IPS-18c (cell line): Measurements from ENCODE around the gene EVPLL.
"Not testable (repeated sequence)": the region's sequence is repeated elsewhere in the genome, so short reads cannot be mapped to it uniquely, and the experiment has no call there.

Source experiments
- H3K4me3 ChIP-seq: 2 replicates; pipeline ENCODE4 v1.7.0; 2013; ENCODE audit warnings: low read depth, mild to moderate bottlenecking, low read length, moderate library complexity; ENCODE audit not compliant: insufficient read depth
- H3K9me3 ChIP-seq: one replicate; pipeline ENCODE4 v1.6.1; 2013; ENCODE audit warnings: mild to moderate bottlenecking, low read length, moderate library complexity; ENCODE audit not compliant: control insufficient read depth, insufficient read depth

The EVPLL gene

GRCh38 chr17:18371455-18371854 is 6.1 kb upstream of the EVPLL start:
- peaks cover 2% of the 10 kb centered on the region for H3K9me3 ChIP-seq
- no peak overlapping the region for H3K4me3 ChIP-seq

DNA sequence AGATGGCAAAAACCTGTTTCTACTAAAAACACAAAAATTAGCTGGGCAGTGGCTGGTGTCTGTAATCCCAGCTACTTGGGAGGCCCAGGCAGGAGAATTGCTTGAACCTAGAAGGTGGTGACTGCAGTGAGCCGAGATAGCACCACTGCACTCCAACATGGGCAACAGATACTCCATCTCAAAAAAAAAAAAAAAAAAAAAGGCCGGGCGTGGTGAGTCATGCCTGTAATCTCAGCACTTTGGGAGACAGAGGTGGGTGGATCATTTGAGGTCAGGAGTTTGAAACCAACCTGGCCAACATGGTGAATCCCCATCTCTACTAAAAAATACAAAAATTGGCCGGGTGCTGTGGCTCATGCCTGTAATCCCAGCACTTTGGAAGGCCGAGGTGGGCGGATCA is 4.4 kb upstream of the EVPLL start:
- not testable (repeated sequence) for H3K4me3 ChIP-seq, H3K9me3 ChIP-seq

DNA sequence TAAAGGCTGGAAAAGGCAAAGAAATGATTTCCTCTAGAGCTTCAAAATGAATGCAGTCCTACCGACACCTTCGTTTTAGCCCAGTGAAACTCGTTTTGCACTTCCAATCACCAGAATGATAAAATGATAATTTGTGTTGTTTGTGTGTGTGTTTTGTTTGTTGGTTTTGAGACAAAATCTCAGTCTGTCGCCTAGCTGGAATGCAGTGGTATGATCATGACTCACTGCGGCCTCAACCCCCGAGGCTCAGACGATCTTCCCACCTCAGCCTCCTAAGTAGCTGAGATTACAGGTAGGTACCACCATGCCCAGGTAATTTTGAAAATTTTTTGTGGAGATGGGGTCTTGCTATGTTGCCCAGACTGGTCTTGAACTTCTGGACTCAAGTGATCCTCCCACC is 3.4 kb upstream of the EVPLL start:
- no peak overlapping the region for H3K4me3 ChIP-seq
- peaks cover 2% of the 10 kb centered on the region for H3K9me3 ChIP-seq

GRCh38 chr17:18378205-18378505 is 577 bp downstream of the EVPLL start:
- H3K4me3 ChIP-seq = no peak overlapping the region
- H3K9me3 ChIP-seq = peaks cover 2% of the 10 kb centered on the region

- not testable (repeated sequence) for H3K9me3 ChIP-seq, H3K4me3 ChIP-seq
Observed at GRCh38 chr17:18378614-18379013, 1.0 kb downstream of the EVPLL start.

DNA sequence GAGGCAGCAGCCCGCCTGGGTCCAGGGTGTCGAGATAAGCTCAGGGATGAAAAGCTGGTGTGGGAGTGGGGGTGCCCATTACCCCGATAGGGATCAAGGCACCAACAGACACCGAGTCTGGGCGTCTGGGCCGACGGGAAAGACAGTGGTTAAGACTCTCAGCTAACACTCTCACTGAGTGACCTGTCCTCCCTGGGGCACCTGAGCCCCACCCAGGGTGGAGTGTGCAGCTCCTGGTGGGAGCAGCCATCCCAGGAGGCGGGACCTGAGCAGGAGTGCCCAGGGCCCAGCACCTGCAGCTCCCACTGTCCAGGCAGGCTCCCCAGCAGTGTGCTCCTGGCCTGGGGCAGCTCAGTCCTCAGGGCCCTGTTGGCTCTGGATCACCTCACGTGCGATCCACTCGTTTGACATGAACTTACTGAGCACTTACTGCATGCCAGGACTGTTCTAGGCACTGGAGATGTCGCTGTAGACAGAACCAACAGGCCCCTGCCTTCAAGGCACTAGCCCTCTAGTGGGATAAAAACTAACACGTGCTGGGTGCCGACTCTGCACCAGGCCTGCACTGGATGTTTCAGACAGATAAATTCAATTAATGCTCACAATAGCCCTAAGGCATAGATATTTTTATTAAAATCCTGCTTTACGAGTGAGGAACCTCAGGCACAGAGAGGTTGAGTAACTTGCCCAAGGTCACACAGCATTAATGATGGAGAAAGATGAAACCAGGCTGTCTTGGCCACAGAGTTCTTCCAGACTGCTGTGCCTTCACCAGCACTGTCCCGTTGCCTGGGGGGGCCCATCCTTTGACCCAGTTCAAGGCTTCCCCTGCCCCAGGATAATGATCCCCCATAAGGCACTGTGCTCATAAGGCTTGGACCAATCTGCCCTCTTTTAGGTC is 1.9 kb downstream of the EVPLL start:
- Histone ChIP-seq H3K9me3 (peaks cover 2% of the 10 kb centered on the region), H3K4me3 (no peak overlapping the region)

DNA sequence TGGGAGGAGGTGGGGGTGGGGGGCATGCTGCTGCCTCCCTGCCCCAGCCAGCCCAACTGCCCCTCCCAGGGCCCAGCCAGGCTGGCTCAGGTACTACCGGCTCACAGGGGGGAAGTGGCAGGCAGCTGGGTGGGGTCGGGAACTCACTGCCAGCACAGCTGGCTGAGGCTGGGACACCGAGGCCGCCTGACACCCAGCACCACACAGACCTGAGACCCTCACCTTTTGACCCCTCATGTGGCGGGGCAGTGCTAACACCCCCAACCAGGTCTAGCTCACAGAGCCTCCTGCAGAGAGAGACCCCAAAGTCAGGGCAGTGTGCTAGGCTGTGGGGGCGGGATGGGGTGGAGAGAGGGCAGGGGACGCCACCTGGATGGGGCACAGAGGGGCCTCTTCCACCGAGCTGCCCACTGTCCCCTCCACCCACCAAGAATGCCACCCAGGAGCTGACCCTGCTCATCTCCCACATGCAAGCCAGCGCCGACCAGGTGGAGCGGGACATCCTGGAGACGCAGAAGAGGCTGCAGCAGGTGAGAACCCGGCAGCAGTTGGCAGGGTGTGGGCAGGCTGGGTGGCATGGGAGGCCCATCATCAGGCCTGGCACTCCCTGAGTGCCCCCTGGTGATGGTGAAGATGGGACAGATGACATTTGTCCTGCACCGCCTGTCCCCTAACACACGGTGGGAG is 3.0 kb downstream of the EVPLL start:
- H3K4me3 ChIP-seq = no peak overlapping the region

DNA sequence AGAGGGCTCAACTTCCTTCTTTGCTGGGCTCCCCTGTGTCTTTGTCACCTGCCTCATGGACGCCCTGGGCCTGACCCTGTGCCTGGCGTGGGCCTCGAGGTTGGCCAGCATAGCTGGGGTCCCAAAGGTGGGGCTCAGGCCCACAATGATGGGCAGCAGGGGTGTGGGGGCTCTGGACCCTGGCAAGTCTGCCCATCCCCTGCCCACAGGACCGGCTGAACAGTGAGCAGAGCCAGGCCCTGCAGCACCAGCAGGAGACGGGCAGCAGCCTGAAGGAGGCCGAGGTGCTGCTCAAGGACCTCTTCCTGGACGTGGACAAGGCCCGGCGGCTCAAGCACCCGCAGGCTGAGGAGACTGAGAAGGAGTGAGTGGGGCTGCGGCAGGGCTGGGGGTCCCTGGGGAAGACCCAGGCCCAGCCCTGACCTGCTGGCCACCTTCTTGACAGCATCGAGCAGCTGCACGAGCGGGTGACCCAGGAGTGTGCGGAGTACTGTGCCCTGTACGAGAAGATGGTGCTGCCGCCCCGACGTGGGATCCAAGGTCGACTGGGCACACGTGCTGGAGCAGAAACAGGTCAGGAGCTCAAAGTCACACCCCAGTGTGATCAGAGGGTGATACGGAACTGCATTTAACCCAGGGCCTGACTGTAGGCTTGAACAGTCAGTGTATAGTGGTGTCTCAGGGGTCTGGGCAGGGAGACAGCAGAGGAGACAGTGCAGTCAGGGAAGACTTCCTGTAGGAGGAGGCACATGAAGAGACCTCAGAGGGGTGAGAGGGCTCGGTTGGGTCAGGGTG is 3.8 kb downstream of the EVPLL start:
- H3K4me3 ChIP-seq = no peak overlapping the region
- H3K9me3 ChIP-seq = no peaks in the 10 kb centered on the region

More for the DNA sequence above, 3.0 kb downstream of the EVPLL start:
- peaks cover under 1% of the 10 kb centered on the region for H3K9me3 ChIP-seq

DNA sequence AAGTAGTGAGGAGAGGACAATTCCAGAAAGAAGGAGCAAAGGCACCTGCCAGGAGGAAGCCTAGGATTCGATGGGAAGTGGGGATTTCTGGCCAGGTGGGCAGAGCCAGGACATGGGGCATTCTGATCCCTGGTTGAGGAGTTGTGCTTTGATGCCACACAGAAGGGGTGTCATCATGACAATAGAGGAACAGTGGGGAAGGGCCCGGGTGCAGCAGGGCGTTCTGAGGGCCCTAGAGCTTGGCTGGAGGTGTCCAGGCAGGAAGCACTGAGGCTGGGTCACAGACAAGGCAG is 4.3 kb downstream of the EVPLL start:
- no peak overlapping the region for H3K4me3 ChIP-seq
- no peaks in the 10 kb centered on the region for H3K9me3 ChIP-seq

DNA sequence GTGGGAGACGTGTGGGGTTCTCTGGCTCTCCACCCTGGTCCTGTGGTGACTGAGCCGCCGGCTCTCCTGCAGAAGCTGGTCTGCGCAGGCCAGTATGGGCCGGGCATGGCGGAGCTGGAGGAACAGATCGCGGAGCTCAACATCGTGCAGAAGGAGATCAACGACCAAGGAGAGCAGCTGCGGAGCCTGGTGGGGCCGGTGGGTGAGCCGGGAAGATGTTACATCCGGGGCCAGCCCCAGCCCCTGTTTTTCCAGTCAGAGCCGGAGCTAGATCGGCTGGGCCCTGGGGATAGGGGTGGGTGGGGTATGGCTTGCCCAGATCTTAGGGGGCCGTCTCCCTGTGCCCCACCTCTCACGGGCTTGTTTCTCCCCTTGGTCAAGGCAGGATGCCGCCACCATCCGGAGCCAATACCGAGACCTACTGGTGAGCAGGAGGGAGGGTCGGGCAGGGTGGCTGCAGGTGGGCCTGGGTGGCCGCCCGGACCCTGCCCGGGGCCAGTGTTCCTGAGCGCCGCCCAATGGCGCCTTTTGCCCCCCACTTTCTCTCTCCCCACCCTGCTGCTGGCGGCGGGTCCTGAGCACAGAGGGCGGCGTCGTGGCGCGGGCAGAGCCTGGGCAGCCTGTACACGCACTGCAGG is 5.0 kb downstream of the EVPLL start:
- H3K4me3 ChIP-seq = no peak overlapping the region
- H3K9me3 ChIP-seq = no peaks in the 10 kb centered on the region

DNA sequence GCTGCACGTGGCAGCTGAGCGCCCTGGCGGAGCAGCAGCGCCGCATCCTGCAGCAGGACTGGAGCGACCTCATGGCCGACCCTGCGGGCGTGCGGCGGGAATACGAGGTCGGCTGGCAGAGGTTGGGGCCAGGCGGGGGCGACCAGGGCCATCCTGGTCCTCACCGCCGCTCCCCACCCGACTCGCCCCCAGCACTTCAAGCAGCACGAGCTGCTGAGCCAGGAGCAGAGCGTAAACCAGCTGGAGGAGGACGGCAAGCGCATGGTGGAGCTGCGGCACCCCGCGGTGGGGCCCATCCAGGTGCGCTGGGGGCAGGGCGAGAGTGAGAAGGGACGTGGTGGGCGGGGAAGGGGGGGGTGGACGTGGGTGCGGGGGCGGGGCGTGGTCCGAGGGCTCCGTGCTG is 5.5 kb downstream of the EVPLL start:
- not testable (repeated sequence) for H3K9me3 ChIP-seq, H3K4me3 ChIP-seq

DNA sequence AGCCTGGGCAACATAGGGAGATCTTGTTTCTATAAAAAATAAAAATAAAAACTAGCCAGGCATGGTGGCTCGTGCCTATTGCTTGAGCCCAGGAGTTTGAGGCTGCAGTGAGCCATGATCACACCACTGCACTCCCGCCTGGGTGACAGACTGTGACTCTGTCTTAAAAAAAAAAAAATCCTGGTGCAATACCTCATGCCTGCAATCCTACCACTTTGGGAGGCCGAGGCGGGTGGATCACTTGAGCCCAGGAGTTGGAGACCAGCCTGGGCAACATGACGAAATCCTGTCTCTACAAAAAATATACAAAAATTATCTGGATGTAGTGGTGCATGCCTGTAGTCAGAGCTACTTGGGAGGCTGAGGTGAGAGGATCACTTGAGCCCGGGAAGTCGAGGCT is 6.7 kb downstream of the EVPLL start:
- not testable (repeated sequence) for H3K4me3 ChIP-seq, H3K9me3 ChIP-seq

DNA sequence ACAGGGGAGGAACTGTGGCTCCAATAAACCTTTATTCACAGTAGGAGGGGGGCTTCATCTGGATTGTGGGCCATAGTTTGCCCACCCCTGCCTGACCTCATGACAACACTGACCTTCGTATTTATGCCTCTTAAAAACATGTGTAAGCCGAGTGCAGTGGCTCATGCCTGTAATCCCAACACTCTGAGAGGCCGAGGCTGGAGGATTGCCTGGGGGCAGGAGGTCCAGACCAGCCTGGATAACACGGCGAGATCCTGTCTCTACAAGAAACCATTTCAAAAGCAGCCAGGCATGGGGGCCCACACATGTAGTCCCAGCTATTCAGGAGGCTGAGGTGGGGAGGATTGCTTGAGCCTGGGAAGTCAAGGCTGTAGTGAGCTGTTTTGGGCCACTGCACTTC is 10.0 kb downstream of the EVPLL start:
- not testable (repeated sequence) for H3K9me3 ChIP-seq, H3K4me3 ChIP-seq

GRCh38 chr17:18388266-18388665 is 10.7 kb downstream of the EVPLL start:
- H3K9me3 ChIP-seq, H3K4me3 ChIP-seq: not testable (repeated sequence)

- H3K4me3 ChIP-seq, H3K9me3 ChIP-seq: not testable (repeated sequence)
Observed at GRCh38 chr17:18388728-18389127, 11.2 kb downstream of the EVPLL start.

DNA sequence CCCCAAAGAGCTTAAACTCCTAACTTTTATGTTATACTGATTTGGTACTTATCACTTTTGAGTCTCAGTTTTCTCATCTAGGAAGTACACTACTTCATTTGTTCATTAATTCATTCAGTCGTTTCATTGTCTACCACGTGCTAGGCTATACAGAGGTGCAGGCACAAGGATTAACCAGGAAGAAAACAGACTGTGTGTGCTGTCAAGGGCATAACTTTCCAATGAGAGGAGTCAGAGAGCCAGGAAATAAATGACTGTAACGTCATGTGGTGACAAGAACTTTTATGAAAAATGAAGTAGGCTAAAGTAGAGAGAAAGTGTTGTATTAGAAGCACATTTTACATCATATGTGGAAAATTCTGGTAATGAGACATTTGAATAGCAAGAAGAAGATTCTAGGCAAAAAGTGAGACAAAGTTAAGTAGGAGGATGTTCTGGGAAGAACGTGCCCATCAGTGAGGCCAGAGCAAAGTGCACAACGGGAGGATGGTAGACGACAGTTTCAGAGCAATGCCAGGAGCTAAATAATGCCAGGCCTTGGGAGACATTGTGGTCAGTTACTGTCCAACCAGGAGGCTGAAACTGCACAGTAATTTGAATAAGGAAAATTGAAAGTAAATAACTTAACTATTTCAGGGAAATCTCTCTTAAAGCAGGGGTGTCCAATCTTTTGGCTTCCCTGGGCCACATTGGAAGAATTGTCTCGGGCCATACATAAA is 24.5 kb downstream of the EVPLL start:
- not testable (repeated sequence) for H3K9me3 ChIP-seq, H3K4me3 ChIP-seq

DNA sequence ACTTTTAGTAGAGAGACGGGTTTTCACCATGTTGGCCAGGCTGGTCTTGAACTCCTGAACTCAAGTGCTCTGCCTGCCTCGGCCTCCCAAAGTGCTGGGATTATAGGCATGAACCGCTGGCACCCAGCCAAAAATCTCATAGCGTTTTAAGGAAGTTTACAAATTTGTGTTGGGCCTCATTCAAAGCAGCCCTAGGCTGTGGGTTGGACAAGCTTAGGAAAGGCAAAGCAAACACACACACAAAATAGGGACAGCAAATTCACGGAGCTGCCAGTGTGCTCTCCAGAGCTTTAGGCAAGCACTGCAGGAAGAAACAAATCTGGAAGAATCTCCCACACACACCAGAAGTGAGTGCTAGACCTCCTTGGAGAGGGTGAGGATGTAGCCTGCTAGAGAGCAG is 25.6 kb downstream of the EVPLL start:
- not testable (repeated sequence) for H3K4me3 ChIP-seq, H3K9me3 ChIP-seq
